Esophagus (tissue), 2 donors: ENCODE data around the gene PGM1. TPM values are rescaled to one million over a fixed set of nuclear protein-coding genes. Genes with fewer than 3 reads are reported as not detected.
A peak's percentile ranks its signal among the peaks of the same experiment; 100 is the strongest.

Experiments
- H3K27ac ChIP-seq, 2 donors: one replicate each; pipeline ENCODE4 v1.5.1; 2013; ENCODE audit warnings: low read depth in 2 of 2, mild to moderate bottlenecking in 2 of 2, inconsistent platforms in 1 of 2, low read length in 1 of 2, moderate library complexity in 1 of 2
- H3K27me3 ChIP-seq, 2 donors: one replicate each; pipeline ENCODE4 v1.6.1; 2013; ENCODE audit warnings: low read length in 2 of 2, control low read depth in 1 of 2, mild to moderate bottlenecking in 1 of 2; ENCODE audit not compliant: insufficient read depth in 2 of 2, control insufficient read depth in 1 of 2
- H3K36me3 ChIP-seq, 2 donors: one replicate each; pipeline ENCODE4 v1.6.1; 2013; ENCODE audit warnings: low read length in 1 of 2; ENCODE audit not compliant: control insufficient read depth in 2 of 2, insufficient read depth in 2 of 2
- H3K4me1 ChIP-seq, 2 donors: one replicate each; pipeline ENCODE4 v1.6.1; 2013; ENCODE audit warnings: low read length in 1 of 2; ENCODE audit not compliant: control insufficient read depth in 2 of 2, insufficient read depth in 2 of 2
- H3K4me3 ChIP-seq, 2 donors: one replicate each; pipeline ENCODE4 v1.5.1; 2013; ENCODE audit warnings: low read length in 2 of 2, mild to moderate bottlenecking in 2 of 2, low read depth in 1 of 2, moderate library complexity in 1 of 2
- H3K9me3 ChIP-seq, 2 donors: one replicate each; pipeline ENCODE4 v1.6.1; 2013; ENCODE audit warnings: mild to moderate bottlenecking in 2 of 2, low read depth in 1 of 2, low read length in 1 of 2, moderate library complexity in 1 of 2; ENCODE audit not compliant: control insufficient read depth in 2 of 2, insufficient read depth in 1 of 2
- WGBS, 2 donors: extraction: QIAGEN DNeasy Blood & Tissue Kit; methylation state at CpG; one replicate each; pipeline ENCODE4 v1.1.7; 2013; 5-methylcytosine and 5-hydroxymethylcytosine counted together
- polyA plus RNA-seq, 2 donors: library from polyadenylated mRNA; stranded (reverse); fragments of 200-250 nt; gene quantifications; one replicate each; pipeline ENCODE4 v1.2.3, GENCODE V29; 2013
- donor health status: healthy with polysubstance abuse.
- donor health status: Bipolar disorder and iron deficiency.

Gene PGM1
- polyA plus RNA-seq, 2 donors = 5.4 to 28.0 TPM

- no peaks in the 10 kb centered on the region for H3K36me3 ChIP-seq
- H3K4me1 ChIP-seq = peaks cover 0 to 12% of the 10 kb centered on the region in 2 donors
- no peak overlapping the region for H3K27ac ChIP-seq
- no peaks in the 10 kb centered on the region for H3K27me3 ChIP-seq
- no peaks in the 10 kb centered on the region for H3K9me3 ChIP-seq
- H3K4me3 ChIP-seq = no peak overlapping the region
- WGBS, 2 donors = 75 to 80% methylated on average over 2 of the region's 2 CpGs
These were observed 75.1 kb downstream of the PGM1 start for GRCh38 chr1:63668298-63668697.

GRCh38 chr1:63669151-63669961 lies 76.1 kb downstream of the PGM1 start:
- H3K9me3 ChIP-seq = no peaks in the 10 kb centered on the region
- peaks cover 2 to 13% of the 10 kb centered on the region in 2 donors for H3K4me1 ChIP-seq
- 54 to 56% methylated on average over 15 of the region's 15 CpGs for WGBS, 2 donors
- H3K36me3 ChIP-seq = no peaks in the 10 kb centered on the region
- no peak overlapping the region for H3K4me3 ChIP-seq
- H3K27ac ChIP-seq = peak overlapping the region; percentile 6 to 80
- no peaks in the 10 kb centered on the region for H3K27me3 ChIP-seq

- Histone ChIP-seq H3K4me3 (no peak overlapping the region), H3K4me1 (peaks cover 2 to 18% of the 10 kb centered on the region in 2 donors), H3K9me3 (no peaks in the 10 kb centered on the region), H3K36me3 (no peaks in the 10 kb centered on the region), H3K27ac (peak overlapping the region; percentile 6 to 80), H3K27me3 (no peaks in the 10 kb centered on the region)
- WGBS, 2 donors = 82% methylated on average over 5 of the region's 5 CpGs
These were observed 77.0 kb downstream of the PGM1 start for GRCh38 chr1:63670164-63670563.

GRCh38 chr1:63671514-63671913 lies 78.3 kb downstream of the PGM1 start:
- Histone ChIP-seq H3K27ac (no peak overlapping the region), H3K4me3 (no peak overlapping the region), H3K4me1 (peaks cover 2 to 18% of the 10 kb centered on the region in 2 donors), H3K9me3 (no peaks in the 10 kb centered on the region), H3K36me3 (no peaks in the 10 kb centered on the region), H3K27me3 (no peaks in the 10 kb centered on the region)
- 96% methylated on average over 1 of the region's 1 CpG for WGBS, 2 donors

GRCh38 chr1:63674238-63674864 lies 81.1 kb downstream of the PGM1 start:
- H3K27ac ChIP-seq = peak overlapping the region; percentile 8 to 74
- H3K36me3 ChIP-seq = no peaks in the 10 kb centered on the region
- no peaks in the 10 kb centered on the region for H3K27me3 ChIP-seq
- H3K9me3 ChIP-seq = no peaks in the 10 kb centered on the region
- WGBS, 2 donors = 25 to 27% methylated on average over 9 of the region's 9 CpGs
- H3K4me3 ChIP-seq = no peak overlapping the region
- H3K4me1 ChIP-seq = peaks cover 2 to 16% of the 10 kb centered on the region in 2 donors

GRCh38 chr1:63674865-63675419 lies 81.7 kb downstream of the PGM1 start:
- Histone ChIP-seq H3K4me1 (peaks cover 2 to 11% of the 10 kb centered on the region in 2 donors), H3K9me3 (peaks cover 0 to 2% of the 10 kb centered on the region in 2 donors), H3K4me3 (no peak overlapping the region), H3K36me3 (no peaks in the 10 kb centered on the region), H3K27ac (peak overlapping the region; percentile 8 to 74), H3K27me3 (no peaks in the 10 kb centered on the region)
- WGBS, 2 donors = 35 to 44% methylated on average over 6 of the region's 6 CpGs

- no peaks in the 10 kb centered on the region for H3K27me3 ChIP-seq
- H3K4me1 ChIP-seq = peaks cover 2 to 8% of the 10 kb centered on the region in 2 donors
- H3K4me3 ChIP-seq = no peak overlapping the region
- H3K36me3 ChIP-seq = no peaks in the 10 kb centered on the region
- H3K27ac ChIP-seq = peak overlapping the region; percentile 8 to 74
- peaks cover 0 to 2% of the 10 kb centered on the region in 2 donors for H3K9me3 ChIP-seq
- 36 to 49% methylated on average over 9 of the region's 9 CpGs for WGBS, 2 donors
These were observed 82.3 kb downstream of the PGM1 start for GRCh38 chr1:63675420-63675931.

GRCh38 chr1:63677497-63677896 lies 84.3 kb downstream of the PGM1 start:
- Histone ChIP-seq H3K4me1 (peaks cover 2 to 7% of the 10 kb centered on the region in 2 donors), H3K27me3 (no peaks in the 10 kb centered on the region), H3K27ac (no peak overlapping the region), H3K36me3 (no peaks in the 10 kb centered on the region), H3K9me3 (peaks cover 0 to 2% of the 10 kb centered on the region in 2 donors), H3K4me3 (no peak overlapping the region)
- 89 to 93% methylated on average over 3 of the region's 3 CpGs for WGBS, 2 donors

- 65 to 67% methylated on average over 1 of the region's 1 CpG for WGBS, 2 donors
- Histone ChIP-seq H3K27ac (no peak overlapping the region), H3K36me3 (no peaks in the 10 kb centered on the region), H3K9me3 (peaks cover 0 to 2% of the 10 kb centered on the region in 2 donors), H3K4me3 (no peak overlapping the region), H3K27me3 (no peaks in the 10 kb centered on the region), H3K4me1 (peaks cover 2 to 5% of the 10 kb centered on the region in 2 donors)
These were observed 85.0 kb downstream of the PGM1 start for GRCh38 chr1:63678200-63678599.
